Measurements from ENCODE around the gene MFGE8. TPM values are rescaled to one million over a fixed set of nuclear protein-coding genes. Genes with fewer than 3 reads are reported as not detected.

MFGE8 gene
- total and polyA plus RNA-seq, 9 of the 15 experiments (the other 6 are each of a cell fraction or from before 2014, with no cell fraction given) = 2.3 to 142 (median 62.3) TPM

DNA sequence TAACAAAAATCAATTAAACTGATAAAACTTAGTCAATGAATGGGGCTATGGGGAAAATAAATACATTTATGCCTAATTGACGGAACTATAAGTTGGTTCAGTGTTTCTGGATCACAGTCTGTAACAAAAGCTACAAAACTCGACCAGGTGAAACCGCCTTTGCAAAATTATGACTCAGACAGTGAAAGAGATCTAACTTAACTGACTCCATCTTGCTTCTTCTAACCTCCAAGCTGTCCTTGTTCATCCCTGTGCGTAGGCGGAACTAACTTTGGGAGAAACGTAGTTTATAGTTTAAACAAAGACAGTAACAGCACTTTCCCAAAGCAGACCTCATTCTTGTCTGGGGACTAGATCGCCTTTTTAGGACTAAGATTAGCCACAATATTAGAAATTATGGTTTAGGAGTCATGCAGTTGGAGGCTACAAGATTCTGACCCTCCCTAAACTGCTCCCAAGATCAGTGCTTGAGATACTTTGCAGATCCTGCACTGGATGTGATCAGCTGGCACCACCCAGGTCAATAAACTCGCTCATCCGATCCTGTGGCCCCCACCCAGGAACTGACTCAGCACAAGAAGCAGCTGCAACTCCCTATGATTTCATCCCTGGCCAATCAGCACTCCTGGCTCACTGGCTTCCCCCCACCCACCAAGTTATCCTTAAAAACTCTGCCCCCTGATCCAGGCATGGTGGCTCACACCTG lies 7.2 kb upstream of the MFGE8 start (continued):
- TF ChIP-seq ZFX (CRISPR knock-in tag; IDR thresholded peaks at IDR 0.05) (no peak), ILK (tag; IDR thresholded peaks at IDR 0.05; ENCODE audit: borderline replicate concordance, low read depth) (peak; percentile 69; the same call in 1 of the 2 replicates), RFX1 (IDR thresholded peaks at IDR 0.05) (no peak), NFXL1 (CRISPR knock-in tag; IDR thresholded peaks at IDR 0.05) (no peak), ZNF584 (CRISPR knock-in tag; IDR thresholded peaks at IDR 0.05; ENCODE audit: low read depth) (peak; percentile 93), HDAC2 (IDR thresholded peaks at IDR 0.05) (peak; percentile 25; the same call in 1 of the 2 replicates), ZNF436 (CRISPR knock-in tag; IDR thresholded peaks at IDR 0.05) (no peak), HCFC1 (IDR thresholded peaks at IDR 0.05; ENCODE audit: low read depth, low read length) (no peak), SPI1 (IDR thresholded peaks at IDR 0.05; ENCODE audit: borderline replicate concordance, low read depth, low read length) (no peak)
- TF ChIP-seq, protein P1, sequence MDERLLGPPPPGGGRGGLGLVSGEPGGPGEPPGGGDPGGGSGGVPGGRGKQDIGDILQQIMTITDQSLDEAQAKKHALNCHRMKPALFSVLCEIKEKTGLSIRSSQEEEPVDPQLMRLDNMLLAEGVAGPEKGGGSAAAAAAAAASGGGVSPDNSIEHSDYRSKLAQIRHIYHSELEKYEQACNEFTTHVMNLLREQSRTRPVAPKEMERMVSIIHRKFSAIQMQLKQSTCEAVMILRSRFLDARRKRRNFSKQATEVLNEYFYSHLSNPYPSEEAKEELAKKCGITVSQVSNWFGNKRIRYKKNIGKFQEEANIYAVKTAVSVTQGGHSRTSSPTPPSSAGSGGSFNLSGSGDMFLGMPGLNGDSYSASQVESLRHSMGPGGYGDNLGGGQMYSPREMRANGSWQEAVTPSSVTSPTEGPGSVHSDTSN (CRISPR knock-in tag; IDR thresholded peaks at IDR 0.05; ENCODE audit: low read depth) = no peak
- TF ChIP-seq, protein P1 (tag; conservative IDR thresholded peaks at IDR 0.05; ENCODE audit: low read depth) = 0 out of 2 replicates have a peak, but pooled peaks have one; percentile 37
- TF ChIP-seq, protein P2, sequence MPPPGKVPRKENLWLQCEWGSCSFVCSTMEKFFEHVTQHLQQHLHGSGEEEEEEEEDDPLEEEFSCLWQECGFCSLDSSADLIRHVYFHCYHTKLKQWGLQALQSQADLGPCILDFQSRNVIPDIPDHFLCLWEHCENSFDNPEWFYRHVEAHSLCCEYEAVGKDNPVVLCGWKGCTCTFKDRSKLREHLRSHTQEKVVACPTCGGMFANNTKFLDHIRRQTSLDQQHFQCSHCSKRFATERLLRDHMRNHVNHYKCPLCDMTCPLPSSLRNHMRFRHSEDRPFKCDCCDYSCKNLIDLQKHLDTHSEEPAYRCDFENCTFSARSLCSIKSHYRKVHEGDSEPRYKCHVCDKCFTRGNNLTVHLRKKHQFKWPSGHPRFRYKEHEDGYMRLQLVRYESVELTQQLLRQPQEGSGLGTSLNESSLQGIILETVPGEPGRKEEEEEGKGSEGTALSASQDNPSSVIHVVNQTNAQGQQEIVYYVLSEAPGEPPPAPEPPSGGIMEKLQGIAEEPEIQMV (tag; conservative IDR thresholded peaks at IDR 0.05; ENCODE audit: low read depth) = peak; percentile 86
- TF ChIP-seq, protein P3, sequence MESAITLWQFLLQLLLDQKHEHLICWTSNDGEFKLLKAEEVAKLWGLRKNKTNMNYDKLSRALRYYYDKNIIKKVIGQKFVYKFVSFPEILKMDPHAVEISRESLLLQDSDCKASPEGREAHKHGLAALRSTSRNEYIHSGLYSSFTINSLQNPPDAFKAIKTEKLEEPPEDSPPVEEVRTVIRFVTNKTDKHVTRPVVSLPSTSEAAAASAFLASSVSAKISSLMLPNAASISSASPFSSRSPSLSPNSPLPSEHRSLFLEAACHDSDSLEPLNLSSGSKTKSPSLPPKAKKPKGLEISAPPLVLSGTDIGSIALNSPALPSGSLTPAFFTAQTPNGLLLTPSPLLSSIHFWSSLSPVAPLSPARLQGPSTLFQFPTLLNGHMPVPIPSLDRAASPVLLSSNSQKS (CRISPR knock-in tag; IDR thresholded peaks at IDR 0.05) = no peak
- TF ChIP-seq, protein P4, sequence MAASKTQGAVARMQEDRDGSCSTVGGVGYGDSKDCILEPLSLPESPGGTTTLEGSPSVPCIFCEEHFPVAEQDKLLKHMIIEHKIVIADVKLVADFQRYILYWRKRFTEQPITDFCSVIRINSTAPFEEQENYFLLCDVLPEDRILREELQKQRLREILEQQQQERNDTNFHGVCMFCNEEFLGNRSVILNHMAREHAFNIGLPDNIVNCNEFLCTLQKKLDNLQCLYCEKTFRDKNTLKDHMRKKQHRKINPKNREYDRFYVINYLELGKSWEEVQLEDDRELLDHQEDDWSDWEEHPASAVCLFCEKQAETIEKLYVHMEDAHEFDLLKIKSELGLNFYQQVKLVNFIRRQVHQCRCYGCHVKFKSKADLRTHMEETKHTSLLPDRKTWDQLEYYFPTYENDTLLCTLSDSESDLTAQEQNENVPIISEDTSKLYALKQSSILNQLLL (CRISPR knock-in tag; IDR thresholded peaks at IDR 0.05; ENCODE audit: borderline replicate concordance) = no peak
- TF ChIP-seq, protein P5, sequence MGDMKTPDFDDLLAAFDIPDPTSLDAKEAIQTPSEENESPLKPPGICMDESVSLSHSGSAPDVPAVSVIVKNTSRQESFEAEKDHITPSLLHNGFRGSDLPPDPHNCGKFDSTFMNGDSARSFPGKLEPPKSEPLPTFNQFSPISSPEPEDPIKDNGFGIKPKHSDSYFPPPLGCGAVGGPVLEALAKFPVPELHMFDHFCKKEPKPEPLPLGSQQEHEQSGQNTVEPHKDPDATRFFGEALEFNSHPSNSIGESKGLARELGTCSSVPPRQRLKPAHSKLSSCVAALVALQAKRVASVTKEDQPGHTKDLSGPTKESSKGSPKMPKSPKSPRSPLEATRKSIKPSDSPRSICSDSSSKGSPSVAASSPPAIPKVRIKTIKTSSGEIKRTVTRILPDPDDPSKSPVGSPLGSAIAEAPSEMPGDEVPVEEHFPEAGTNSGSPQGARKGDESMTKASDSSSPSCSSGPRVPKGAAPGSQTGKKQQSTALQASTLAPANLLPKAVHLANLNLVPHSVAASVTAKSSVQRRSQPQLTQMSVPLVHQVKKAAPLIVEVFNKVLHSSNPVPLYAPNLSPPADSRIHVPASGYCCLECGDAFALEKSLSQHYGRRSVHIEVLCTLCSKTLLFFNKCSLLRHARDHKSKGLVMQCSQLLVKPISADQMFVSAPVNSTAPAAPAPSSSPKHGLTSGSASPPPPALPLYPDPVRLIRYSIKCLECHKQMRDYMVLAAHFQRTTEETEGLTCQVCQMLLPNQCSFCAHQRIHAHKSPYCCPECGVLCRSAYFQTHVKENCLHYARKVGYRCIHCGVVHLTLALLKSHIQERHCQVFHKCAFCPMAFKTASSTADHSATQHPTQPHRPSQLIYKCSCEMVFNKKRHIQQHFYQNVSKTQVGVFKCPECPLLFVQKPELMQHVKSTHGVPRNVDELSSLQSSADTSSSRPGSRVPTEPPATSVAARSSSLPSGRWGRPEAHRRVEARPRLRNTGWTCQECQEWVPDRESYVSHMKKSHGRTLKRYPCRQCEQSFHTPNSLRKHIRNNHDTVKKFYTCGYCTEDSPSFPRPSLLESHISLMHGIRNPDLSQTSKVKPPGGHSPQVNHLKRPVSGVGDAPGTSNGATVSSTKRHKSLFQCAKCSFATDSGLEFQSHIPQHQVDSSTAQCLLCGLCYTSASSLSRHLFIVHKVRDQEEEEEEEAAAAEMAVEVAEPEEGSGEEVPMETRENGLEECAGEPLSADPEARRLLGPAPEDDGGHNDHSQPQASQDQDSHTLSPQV (IDR thresholded peaks at IDR 0.05) = peak; percentile 99

All from K562 (cell line).